NCI-H2196 (cell line): ENCODE data around the gene ENOX1.
"Not testable (repeated sequence)": the region's sequence is repeated elsewhere in the genome, so short reads cannot be mapped to it uniquely, and the experiment has no call there.

Experiments
- DNase-seq: peaks from one replicate; lab custom pipeline; 2025; ENCODE audit not compliant: unreplicated experiment; lab: John Stamatoyannopoulos, UW

The ENOX1 gene

GRCh38 chr13:43786766-43787517 lies at the start of gene ENOX1:
Gene ENOX1, minus strand, starts transcription at chr13:43786972.
- peak; percentile 3 for DNase-seq

DNA sequence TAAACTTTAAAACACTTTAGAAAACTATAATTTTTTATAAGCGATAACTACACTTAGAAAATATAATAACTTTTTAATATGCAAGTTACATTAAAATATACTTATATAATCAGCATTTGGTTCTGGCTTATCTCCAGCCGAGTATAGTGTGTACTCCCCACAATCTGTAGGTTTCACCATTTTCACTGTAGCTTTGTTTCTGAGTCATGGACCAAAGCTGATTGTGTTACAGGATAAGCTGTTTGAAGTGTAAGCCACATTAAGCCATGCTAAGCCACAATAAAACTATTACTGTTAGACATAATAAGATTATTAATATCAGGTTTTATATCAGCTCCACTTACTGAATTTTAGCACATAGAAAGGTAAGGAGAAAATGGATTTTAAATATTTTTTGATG lies 48.9 kb upstream of the ENOX1 start:
- DNase-seq: no peak

DNA sequence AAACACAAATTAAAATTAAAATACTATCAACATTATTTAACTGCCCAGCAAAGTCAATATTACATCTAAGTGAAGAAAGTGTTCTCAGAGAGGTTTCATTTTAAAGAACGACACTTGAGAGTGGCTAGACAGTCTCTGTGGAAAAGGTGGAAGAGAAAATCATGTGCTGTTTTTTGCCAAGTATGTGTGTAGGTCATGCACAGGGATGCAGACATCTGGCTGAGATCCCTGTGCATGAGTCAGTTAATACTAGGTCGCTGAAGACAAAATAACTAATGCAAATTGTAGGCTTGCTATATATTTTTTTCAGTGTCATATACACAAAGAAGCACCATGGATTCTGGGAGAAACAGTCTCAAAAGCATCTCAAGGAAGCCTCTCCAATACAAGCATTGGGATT lies 44.3 kb upstream of the ENOX1 start:
- no peak for DNase-seq

GRCh38 chr13:43830497-43830881 lies 43.7 kb upstream of the ENOX1 start:
- DNase-seq: no peak

GRCh38 chr13:43824656-43825055 lies 37.9 kb upstream of the ENOX1 start:
- DNase-seq: not testable (repeated sequence)

GRCh38 chr13:43822969-43823368 lies 36.2 kb upstream of the ENOX1 start:
- no peak for DNase-seq

- no peak for DNase-seq
Measured at GRCh38 chr13:43816401-43816889, 29.7 kb upstream of the ENOX1 start.

- DNase-seq: no peak
Measured at GRCh38 chr13:43815204-43815603, 28.4 kb upstream of the ENOX1 start.

GRCh38 chr13:43808676-43809075 lies 21.9 kb upstream of the ENOX1 start:
- no peak for DNase-seq

DNA sequence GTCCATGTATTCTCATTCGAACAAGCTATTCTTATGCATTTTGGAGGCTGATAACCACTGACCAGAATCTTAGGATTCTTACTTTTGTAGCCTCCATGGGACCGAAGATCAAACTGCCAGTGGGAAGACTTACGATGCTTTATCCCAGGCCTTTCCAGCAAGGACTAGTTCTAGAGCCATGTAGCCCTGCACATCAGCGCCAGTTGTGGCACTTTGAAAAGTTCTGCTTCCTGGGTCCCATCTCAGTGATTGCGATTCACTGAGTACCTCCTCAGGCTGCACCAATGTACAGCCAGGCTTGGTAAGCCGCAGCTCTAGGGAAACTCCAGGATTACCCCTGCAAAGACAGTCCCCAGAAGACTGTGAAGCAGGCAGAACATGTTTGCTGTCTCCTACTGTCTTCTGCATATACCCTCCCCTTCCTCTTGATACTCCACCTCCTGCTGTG lies 18.9 kb upstream of the ENOX1 start:
- no peak for DNase-seq

GRCh38 chr13:43805071-43805468 lies 18.3 kb upstream of the ENOX1 start:
- no peak for DNase-seq

- peak; percentile 48 for DNase-seq
Measured at GRCh38 chr13:43804461-43805070, 17.8 kb upstream of the ENOX1 start.

DNA sequence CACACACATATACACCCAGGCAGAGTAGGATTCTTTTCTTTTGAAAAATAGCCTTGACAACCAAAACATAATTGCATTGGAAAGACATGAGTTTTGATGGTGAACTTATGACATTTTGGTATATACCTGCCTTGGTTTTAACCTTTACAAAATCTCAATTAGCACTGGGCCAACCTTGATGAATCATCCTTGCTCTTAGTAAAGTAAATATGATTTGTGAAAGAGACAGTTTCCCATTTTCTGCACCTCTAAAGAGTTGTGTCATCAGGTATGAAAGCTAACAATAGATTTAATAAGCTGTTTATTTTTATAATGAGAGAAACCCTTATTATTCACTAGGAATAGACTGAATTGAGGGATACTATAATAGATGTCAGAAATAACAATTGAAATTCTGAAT lies 15.7 kb upstream of the ENOX1 start:
- no peak for DNase-seq

GRCh38 chr13:43800828-43801227 lies 14.1 kb upstream of the ENOX1 start:
- no peak for DNase-seq

- no peak for DNase-seq
Measured at GRCh38 chr13:43799191-43799590, 12.4 kb upstream of the ENOX1 start.

- DNase-seq: no peak
Measured at GRCh38 chr13:43797869-43798268, 11.1 kb upstream of the ENOX1 start.

DNA sequence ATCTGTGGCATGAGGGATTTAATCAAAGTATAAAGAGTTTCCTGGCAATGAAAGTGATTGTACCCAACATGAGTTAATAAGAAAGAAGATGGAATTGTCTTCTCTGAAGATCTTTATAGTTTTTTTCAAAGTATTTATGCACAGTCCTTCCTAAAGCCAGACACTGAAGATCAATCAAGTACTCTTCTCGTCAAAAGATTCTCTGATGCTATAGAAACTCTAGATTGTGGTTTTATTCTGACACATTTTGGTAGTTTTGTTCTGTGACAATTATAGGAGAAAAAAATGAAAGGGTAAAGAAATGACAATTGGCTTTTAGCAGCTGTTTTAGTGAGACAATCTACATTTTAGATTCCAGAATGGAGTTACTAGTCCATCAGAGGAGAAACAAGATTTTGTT lies 10.4 kb upstream of the ENOX1 start:
- DNase-seq: no peak

DNA sequence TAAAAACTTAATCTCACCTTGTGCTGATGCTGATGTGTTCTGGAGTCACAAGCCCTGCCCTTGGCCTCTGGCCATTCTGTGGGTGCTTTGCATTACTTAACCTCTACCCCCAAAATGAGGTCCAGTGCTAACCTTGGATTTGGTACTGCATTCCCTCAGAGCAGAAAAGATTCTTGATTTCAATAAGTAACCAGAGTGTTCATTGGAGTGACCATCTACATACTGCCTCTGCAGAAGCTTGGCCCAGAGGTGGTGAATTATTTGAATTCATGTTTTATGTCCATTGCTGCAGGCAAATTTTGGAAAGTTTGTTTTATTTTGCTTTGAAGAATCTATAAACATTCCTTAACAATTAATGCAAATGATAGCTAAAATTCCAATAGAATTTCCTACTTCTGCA lies 7.6 kb upstream of the ENOX1 start:
- no peak for DNase-seq

GRCh38 chr13:43792076-43792881 lies 5.5 kb upstream of the ENOX1 start:
- no peak for DNase-seq

- no peak for DNase-seq
Measured at GRCh38 chr13:43787997-43788396, 1.2 kb upstream of the ENOX1 start.

GRCh38 chr13:43787518-43787891 lies 733 bp upstream of the ENOX1 start:
- DNase-seq: no peak

DNA sequence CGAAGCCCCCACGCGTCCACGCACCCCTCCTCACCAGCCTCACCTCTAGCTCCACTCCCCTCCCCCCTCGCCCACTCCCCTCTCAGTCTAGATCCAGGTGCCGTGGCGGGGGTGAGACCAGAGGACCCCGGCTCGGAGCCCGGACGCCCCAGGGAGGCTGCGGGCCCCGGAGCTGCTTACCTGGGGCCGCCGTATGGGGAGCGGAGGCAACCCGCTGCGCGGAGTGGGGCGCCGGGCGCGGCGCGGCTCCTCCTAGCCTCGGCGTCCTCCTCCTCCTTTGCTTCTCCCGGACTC lies 353 bp downstream of the ENOX1 start:
- DNase-seq: no peak
